Liver (tissue), 9 donors: Measurements from ENCODE around the gene EIF2B5. TPM values are rescaled to one million over a fixed set of nuclear protein-coding genes. Genes with fewer than 3 reads are reported as not detected.
"Not testable (repeated sequence)": the region's sequence is repeated elsewhere in the genome, so short reads cannot be mapped to it uniquely, and the experiment has no call there.

Source experiments
- DNase-seq: peaks from one replicate; pipeline ENCODE4 v3.0.0-alpha.2; 2017; ENCODE audit warnings: low spot score
- H3K27ac ChIP-seq, 2 donors: one replicate each; pipeline ENCODE4 v1.7.0; 2013; ENCODE audit warnings: inconsistent platforms in 2 of 2, low read length in 2 of 2, control low read depth in 1 of 2, low read depth in 1 of 2, mild to moderate bottlenecking in 1 of 2
- H3K27me3 ChIP-seq, 4 donors: one replicate each; pipeline versions ENCODE4 v1.6.1 to v1.7.0; 2013; ENCODE audit warnings: low read length in 3 of 4, inconsistent platforms in 1 of 4, mild to moderate bottlenecking in 1 of 4, moderate library complexity in 1 of 4; ENCODE audit not compliant: control insufficient read depth in 4 of 4, insufficient read depth in 4 of 4
- H3K36me3 ChIP-seq, 4 donors: one replicate each; pipeline versions ENCODE4 v1.6.1 to v1.7.0; 2013; ENCODE audit warnings: low read length in 3 of 4, mild to moderate bottlenecking in 3 of 4, low read depth in 1 of 4, moderate library complexity in 1 of 4; ENCODE audit not compliant: control insufficient read depth in 4 of 4, insufficient read depth in 3 of 4
- H3K4me1 ChIP-seq, 4 donors: one replicate each; pipeline versions ENCODE4 v1.6.1 to v1.7.0; 2013; ENCODE audit warnings: low read length in 3 of 4, mild to moderate bottlenecking in 3 of 4, moderate library complexity in 1 of 4; ENCODE audit not compliant: control insufficient read depth in 4 of 4, insufficient read depth in 4 of 4
- H3K4me3 ChIP-seq, 3 donors: one replicate each; pipeline versions ENCODE4 v1.6.1 to v1.7.0; 2013; ENCODE audit warnings: low read length in 3 of 3, control low read depth in 1 of 3, low read depth in 1 of 3, mild to moderate bottlenecking in 1 of 3
- H3K9ac ChIP-seq, 2 donors: one replicate each; pipeline ENCODE4 v1.7.0; 2013; ENCODE audit warnings: low read length in 2 of 2, mild to moderate bottlenecking in 2 of 2, moderate library complexity in 2 of 2, control low read depth in 1 of 2, low read depth in 1 of 2
- H3K9me3 ChIP-seq, 4 donors: one replicate each; pipeline versions ENCODE4 v1.6.1 to v1.7.0; 2013; ENCODE audit warnings: low read length in 3 of 4; ENCODE audit not compliant: control insufficient read depth in 4 of 4
- ATF3 ChIP-seq: IDR thresholded peaks from 2 replicates; pipeline ENCODE4 v1.6.1; 2016; ENCODE audit warnings: antibody characterized with exemption
- CTCF ChIP-seq: fragments of 150-350 bp; IDR thresholded peaks from 2 replicates; pipeline ENCODE4 v1.5.1; 2017; ENCODE audit warnings: improper control_type of control experiment, low read depth, low read length; ENCODE audit not compliant: missing input control
- EGR1 ChIP-seq, 2 donors: IDR thresholded peaks; 2 replicates each; pipeline ENCODE4 v1.6.1; 2016 to 2018; ENCODE audit warnings: antibody characterized with exemption in 2 of 2, low read depth in 2 of 2
- FOXA1 ChIP-seq: IDR thresholded peaks from 2 replicates; pipeline ENCODE4 v1.6.1; 2016; ENCODE audit warnings: antibody characterized with exemption
- FOXA2 ChIP-seq: IDR thresholded peaks from 2 replicates; pipeline ENCODE4 v1.6.1; 2016; ENCODE audit warnings: antibody characterized with exemption
- GABPA ChIP-seq, 2 donors: IDR thresholded peaks in 1 of 2; conservative IDR thresholded peaks in 1 of 2; 2 replicates each; pipeline ENCODE4 v1.6.1; 2016; ENCODE audit warnings: antibody characterized with exemption in 2 of 2, mild to moderate bottlenecking in 1 of 2, moderate library complexity in 1 of 2
- HNF4A ChIP-seq, 2 donors: conservative IDR thresholded peaks; 2 replicates each; pipeline ENCODE4 v1.6.1; 2016; ENCODE audit warnings: antibody characterized with exemption in 2 of 2, mild to moderate bottlenecking in 2 of 2
- NR2F2 ChIP-seq: IDR thresholded peaks from 2 replicates; pipeline ENCODE4 v1.6.1; 2016; ENCODE audit warnings: antibody characterized with exemption
- TAF1 ChIP-seq: conservative IDR thresholded peaks from 2 replicates; pipeline ENCODE4 v1.6.1; 2016; ENCODE audit warnings: antibody characterized with exemption, mild to moderate bottlenecking
- WGBS: extraction: QIAGEN DNeasy Blood & Tissue Kit; methylation state at CpG from one replicate; pipeline ENCODE4 v1.1.7; 2013; 5-methylcytosine and 5-hydroxymethylcytosine counted together
- polyA plus RNA-seq, 2 donors: library from polyadenylated mRNA; stranded (reverse) in 1 of 2; unstranded in 1 of 2; fragments of 200-250 nt in 1 of 2; fragments of >200 nt in 1 of 2; fragmentation: Nextera tagmentation in 1 of 2; extraction: Ambion mirVana in 1 of 2; gene quantifications; one replicate each; pipeline versions ENCODE4 v1.2.1 to v1.2.3, GENCODE V29; 2013 to 2015
- total RNA-seq, 2 donors: library from RNA; depleted of rRNA; stranded (reverse); fragments of >200 nt; gene quantifications; one replicate each; pipeline ENCODE4 v1.2.3, GENCODE V29; 2014
- TF ChIP-seq, protein P1 (sequence below): IDR thresholded peaks from 2 replicates; pipeline ENCODE4 v1.6.1; 2016; ENCODE audit warnings: antibody characterized with exemption, mild to moderate bottlenecking
- TF ChIP-seq, protein P2 (sequence below): IDR thresholded peaks from 2 replicates; pipeline ENCODE4 v1.6.1; 2016; ENCODE audit warnings: antibody characterized with exemption
- donor health status: healthy.
- donor health status: healthy.
- donor health status: healthy.
- donor health status: healthy.
- donor health status: healthy.

Gene EIF2B5
- total and polyA plus RNA-seq, 4 donors: 19.0 to 34.3 (median 24.4) TPM

DNA sequence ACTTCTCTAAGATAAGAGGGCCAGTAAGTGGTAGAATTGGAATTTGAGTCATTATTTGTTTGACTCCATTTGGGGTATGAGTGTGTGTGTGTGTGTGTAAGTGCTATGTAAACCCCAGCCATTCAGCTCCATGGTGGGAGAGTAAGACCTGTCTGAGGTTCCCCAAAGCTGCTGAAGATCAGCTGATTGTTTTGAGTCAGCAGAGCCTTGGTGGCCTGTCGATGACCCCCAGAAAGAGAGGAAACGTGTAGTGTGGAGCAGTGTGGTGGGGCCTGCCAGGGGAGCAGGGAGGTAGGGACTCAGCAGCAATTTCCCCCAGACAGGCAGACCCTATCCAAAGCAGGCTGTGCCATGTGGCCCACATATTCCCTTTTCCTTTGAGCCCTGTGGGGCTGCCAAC lies 25.3 kb downstream of the EIF2B5 start:
- 53% methylated on average over 2 of the region's 2 CpGs for WGBS
- Histone ChIP-seq H3K27me3 (no peaks in the 10 kb centered on the region), H3K36me3 (peaks cover 7 to 20% (median 14%) of the 10 kb centered on the region in 4 donors), H3K4me1 (peaks cover 5 to 27% (median 21%) of the 10 kb centered on the region in 4 donors), H3K9ac (no peak overlapping the region), H3K27ac (no peak overlapping the region), H3K4me3 (no peak overlapping the region), H3K9me3 (no peaks in the 10 kb centered on the region)
- TF ChIP-seq EGR1 (IDR thresholded peaks at IDR 0.05; ENCODE audit: low read depth in 2 of 2) (no peak), CTCF (no peak), FOXA2 (no peak), GABPA (IDR thresholded peaks at IDR 0.05 in 1 of 2, conservative IDR thresholded peaks at IDR 0.05 in 1 of 2) (no peak), HNF4A (conservative IDR thresholded peaks at IDR 0.05) (no peak)
- TF ChIP-seq, protein P1, sequence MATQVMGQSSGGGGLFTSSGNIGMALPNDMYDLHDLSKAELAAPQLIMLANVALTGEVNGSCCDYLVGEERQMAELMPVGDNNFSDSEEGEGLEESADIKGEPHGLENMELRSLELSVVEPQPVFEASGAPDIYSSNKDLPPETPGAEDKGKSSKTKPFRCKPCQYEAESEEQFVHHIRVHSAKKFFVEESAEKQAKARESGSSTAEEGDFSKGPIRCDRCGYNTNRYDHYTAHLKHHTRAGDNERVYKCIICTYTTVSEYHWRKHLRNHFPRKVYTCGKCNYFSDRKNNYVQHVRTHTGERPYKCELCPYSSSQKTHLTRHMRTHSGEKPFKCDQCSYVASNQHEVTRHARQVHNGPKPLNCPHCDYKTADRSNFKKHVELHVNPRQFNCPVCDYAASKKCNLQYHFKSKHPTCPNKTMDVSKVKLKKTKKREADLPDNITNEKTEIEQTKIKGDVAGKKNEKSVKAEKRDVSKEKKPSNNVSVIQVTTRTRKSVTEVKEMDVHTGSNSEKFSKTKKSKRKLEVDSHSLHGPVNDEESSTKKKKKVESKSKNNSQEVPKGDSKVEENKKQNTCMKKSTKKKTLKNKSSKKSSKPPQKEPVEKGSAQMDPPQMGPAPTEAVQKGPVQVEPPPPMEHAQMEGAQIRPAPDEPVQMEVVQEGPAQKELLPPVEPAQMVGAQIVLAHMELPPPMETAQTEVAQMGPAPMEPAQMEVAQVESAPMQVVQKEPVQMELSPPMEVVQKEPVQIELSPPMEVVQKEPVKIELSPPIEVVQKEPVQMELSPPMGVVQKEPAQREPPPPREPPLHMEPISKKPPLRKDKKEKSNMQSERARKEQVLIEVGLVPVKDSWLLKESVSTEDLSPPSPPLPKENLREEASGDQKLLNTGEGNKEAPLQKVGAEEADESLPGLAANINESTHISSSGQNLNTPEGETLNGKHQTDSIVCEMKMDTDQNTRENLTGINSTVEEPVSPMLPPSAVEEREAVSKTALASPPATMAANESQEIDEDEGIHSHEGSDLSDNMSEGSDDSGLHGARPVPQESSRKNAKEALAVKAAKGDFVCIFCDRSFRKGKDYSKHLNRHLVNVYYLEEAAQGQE: no peak
- no peak for DNase-seq

DNA sequence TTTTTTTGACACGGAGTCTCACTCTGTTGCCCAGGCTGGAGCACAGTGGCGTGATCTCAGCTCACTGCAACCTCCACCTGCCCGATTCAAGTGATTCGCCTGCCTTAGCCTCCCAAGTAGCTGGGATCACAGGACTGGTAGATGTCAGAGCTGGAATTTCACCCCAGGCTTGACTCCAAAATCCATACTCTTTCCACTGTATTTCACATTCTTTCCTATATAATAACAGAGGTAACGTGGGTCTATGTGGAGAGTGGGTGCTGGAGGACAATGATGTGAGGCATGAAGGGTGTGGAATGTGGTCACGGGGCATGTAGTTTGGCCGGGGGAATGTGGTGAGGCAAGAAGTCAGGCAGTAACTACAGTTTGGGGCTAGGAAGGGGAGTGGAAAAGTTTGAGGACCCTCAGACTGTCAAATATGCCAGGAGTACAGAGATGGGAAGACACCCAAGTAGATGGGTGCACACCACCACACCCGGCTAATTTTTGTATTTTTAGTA lies 27.5 kb downstream of the EIF2B5 start:
- 88% methylated on average over 8 of the region's 8 CpGs for WGBS
- not testable (repeated sequence) for DNase-seq, H3K4me3 ChIP-seq, H3K27me3 ChIP-seq, H3K9ac ChIP-seq, H3K27ac ChIP-seq, H3K9me3 ChIP-seq
- peaks cover 10 to 41% (median 33%) of the 10 kb centered on the region in 4 donors for H3K36me3 ChIP-seq
- H3K4me1 ChIP-seq: peaks cover 5 to 13% (median 8%) of the 10 kb centered on the region in 4 donors

DNA sequence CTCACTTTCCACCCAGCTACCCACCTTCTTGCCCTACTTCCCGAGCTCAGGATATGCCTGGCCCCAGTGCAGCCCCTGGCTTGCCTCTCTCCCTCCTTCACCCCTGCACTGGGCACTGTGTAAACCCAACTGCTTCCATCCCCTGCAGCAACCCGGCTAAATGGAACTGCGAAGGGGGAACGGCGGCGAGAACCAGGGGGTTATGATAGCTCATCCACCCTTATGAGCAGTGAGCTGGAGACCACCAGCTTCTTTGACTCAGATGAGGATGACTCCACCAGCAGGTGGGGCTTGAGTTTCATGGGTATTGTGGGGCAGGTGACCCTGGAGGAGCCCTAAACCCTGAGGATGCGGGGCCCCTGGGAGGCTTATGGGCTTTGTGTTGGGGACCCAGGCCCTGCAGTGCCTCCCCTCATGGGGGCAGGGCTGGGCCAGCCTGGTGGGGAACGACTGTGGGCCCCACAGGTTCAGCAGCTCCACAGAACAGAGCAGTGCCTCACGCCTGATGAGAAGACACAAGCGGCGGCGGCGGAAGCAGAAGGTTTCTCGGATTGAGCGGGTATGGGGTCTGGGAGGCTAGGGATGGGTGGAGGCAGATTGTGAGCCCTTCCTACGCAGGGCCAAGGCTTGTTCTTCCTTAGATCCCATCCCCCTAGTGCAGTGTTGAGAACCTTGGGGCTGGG lies 29.6 kb downstream of the EIF2B5 start:
- H3K9me3 ChIP-seq: no peaks in the 10 kb centered on the region
- no peak overlapping the region for H3K4me3 ChIP-seq
- no peak overlapping the region for H3K9ac ChIP-seq
- no peaks in the 10 kb centered on the region for H3K27me3 ChIP-seq
- TF ChIP-seq ATF3: no peak
- TF ChIP-seq NR2F2: no peak
- no peak for TF ChIP-seq FOXA1
- TF ChIP-seq, protein P1: no peak
- no peak for TF ChIP-seq TAF1
- TF ChIP-seq, protein P2, sequence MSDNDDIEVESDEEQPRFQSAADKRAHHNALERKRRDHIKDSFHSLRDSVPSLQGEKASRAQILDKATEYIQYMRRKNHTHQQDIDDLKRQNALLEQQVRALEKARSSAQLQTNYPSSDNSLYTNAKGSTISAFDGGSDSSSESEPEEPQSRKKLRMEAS: no peak
- WGBS: 94% methylated on average over 16 of the region's 16 CpGs
- DNase-seq: no peak
- peaks cover 0 to 6% (median 2%) of the 10 kb centered on the region in 4 donors for H3K4me1 ChIP-seq
- H3K36me3 ChIP-seq: peaks cover 13 to 60% (median 44%) of the 10 kb centered on the region in 4 donors
- H3K27ac ChIP-seq: no peak overlapping the region
